Measurements from ENCODE around the gene CRISPLD2.

GRCh38 chr16:84848986-84849634 lies 29.3 kb downstream of the CRISPLD2 start:
- TF ChIP-seq EZH2 (IDR thresholded peaks at IDR 0.05; ENCODE audit: low read length, missing control alignments) (no peak), CTCF (conservative IDR thresholded peaks at IDR 0.05 in 1 of 2, IDR thresholded peaks at IDR 0.05 in 1 of 2; ENCODE audit: low read depth in 1 of 2, low read length in 2 of 2) (no peak)
